ENCODE results near the gene JAZF1.

JAZF1 gene

GRCh38 chr7:28138837-28139236, 41.8 kb downstream of the JAZF1 start:
- TF ChIP-seq, protein P1, sequence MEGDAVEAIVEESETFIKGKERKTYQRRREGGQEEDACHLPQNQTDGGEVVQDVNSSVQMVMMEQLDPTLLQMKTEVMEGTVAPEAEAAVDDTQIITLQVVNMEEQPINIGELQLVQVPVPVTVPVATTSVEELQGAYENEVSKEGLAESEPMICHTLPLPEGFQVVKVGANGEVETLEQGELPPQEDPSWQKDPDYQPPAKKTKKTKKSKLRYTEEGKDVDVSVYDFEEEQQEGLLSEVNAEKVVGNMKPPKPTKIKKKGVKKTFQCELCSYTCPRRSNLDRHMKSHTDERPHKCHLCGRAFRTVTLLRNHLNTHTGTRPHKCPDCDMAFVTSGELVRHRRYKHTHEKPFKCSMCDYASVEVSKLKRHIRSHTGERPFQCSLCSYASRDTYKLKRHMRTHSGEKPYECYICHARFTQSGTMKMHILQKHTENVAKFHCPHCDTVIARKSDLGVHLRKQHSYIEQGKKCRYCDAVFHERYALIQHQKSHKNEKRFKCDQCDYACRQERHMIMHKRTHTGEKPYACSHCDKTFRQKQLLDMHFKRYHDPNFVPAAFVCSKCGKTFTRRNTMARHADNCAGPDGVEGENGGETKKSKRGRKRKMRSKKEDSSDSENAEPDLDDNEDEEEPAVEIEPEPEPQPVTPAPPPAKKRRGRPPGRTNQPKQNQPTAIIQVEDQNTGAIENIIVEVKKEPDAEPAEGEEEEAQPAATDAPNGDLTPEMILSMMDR (IDR thresholded peaks at IDR 0.05; ENCODE audit: extremely low read depth, insufficient read depth, missing control alignments), result no peak
- DNase-seq (ENCODE audit: low spot score), result no peak
- in situ Hi-C loops (cut with MboI; ENCODE audit: low pct_unique_long_range_greater_than_20kb, low sequenced_read_pairs, unreplicated experiment), result no loop called here

- DNase-seq (ENCODE audit: low spot score), result no peak
- TF ChIP-seq, protein P1 (IDR thresholded peaks at IDR 0.05; ENCODE audit: extremely low read depth, insufficient read depth, missing control alignments), result no peak
- in situ Hi-C loops (cut with MboI; ENCODE audit: low pct_unique_long_range_greater_than_20kb, low sequenced_read_pairs, unreplicated experiment), result no loop called here
Measured at GRCh38 chr7:28137463-28137862, 43.1 kb downstream of the JAZF1 start.

GRCh38 chr7:28136885-28137284, 43.7 kb downstream of the JAZF1 start:
- TF ChIP-seq, protein P1 (IDR thresholded peaks at IDR 0.05; ENCODE audit: extremely low read depth, insufficient read depth, missing control alignments), result no peak
- in situ Hi-C loops (cut with MboI; ENCODE audit: low pct_unique_long_range_greater_than_20kb, low sequenced_read_pairs, unreplicated experiment), result no loop called here
- no peak for DNase-seq (ENCODE audit: low spot score)

DNA sequence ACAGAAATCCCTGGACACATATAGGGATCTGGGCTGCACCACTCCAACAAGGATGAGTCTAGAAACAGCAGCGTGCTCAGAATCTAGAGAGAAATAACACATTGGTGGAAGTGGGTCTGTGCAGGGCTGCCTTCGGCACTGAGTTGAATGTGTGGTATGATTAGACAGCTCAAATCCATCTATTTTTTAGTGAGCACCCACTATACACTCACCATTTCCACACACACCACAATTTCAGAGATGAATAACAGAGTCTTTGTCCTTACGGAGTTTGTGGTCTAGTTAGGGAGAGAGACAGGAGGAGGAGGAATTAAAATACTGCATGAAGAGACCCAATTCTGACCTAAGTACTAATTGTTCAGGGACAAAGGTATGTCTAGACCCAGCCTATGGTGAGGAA, 44.2 kb downstream of the JAZF1 start:
- in situ Hi-C loops (cut with MboI; ENCODE audit: low pct_unique_long_range_greater_than_20kb, low sequenced_read_pairs, unreplicated experiment), result no loop called here
- TF ChIP-seq, protein P1 (IDR thresholded peaks at IDR 0.05; ENCODE audit: extremely low read depth, insufficient read depth, missing control alignments), result no peak
- no peak for DNase-seq (ENCODE audit: low spot score)

DNA sequence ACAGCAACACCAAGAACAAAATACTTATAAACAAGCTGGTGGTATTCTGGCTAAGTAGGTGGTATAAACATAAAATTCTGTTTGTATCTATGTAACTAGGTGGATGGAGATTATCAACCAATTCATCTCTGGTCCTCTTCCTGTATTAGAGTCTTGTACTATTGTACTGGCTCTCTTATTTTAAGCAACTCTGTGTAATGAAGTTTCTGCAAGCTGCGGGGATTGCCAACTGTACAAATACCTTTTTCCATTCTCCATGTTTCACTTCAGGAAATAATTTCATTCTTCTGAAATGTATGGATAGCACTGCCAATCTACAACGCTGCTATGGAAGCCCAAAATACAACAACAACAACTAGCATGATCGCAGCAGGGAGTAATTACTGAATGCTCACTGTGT, 44.8 kb downstream of the JAZF1 start:
- DNase-seq (ENCODE audit: low spot score), result no peak
- TF ChIP-seq, protein P1 (IDR thresholded peaks at IDR 0.05; ENCODE audit: extremely low read depth, insufficient read depth, missing control alignments), result no peak
- in situ Hi-C loops (cut with MboI; ENCODE audit: low pct_unique_long_range_greater_than_20kb, low sequenced_read_pairs, unreplicated experiment), result no loop called here

DNA sequence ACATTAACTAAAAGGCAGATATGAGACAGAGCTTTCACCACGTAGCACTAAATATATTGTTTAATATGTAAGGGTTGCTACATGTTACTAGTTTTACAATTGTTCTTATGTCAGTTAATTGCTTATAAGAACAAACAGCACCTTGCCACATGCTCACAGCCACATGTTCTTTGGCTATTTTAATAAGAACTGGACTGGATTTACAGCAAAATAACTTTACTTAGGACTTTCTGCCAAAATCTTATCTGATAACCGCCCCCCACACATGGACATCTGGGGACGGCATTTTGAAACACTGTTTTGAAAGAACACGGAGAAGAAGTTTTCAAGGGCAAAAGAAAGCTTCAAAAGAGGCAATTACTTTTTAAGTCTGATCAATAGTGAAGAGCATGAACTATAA, 45.3 kb downstream of the JAZF1 start:
- no peak for DNase-seq (ENCODE audit: low spot score)
- in situ Hi-C loops (cut with MboI; ENCODE audit: low pct_unique_long_range_greater_than_20kb, low sequenced_read_pairs, unreplicated experiment), result no loop called here
- TF ChIP-seq, protein P1 (IDR thresholded peaks at IDR 0.05; ENCODE audit: extremely low read depth, insufficient read depth, missing control alignments), result no peak

DNA sequence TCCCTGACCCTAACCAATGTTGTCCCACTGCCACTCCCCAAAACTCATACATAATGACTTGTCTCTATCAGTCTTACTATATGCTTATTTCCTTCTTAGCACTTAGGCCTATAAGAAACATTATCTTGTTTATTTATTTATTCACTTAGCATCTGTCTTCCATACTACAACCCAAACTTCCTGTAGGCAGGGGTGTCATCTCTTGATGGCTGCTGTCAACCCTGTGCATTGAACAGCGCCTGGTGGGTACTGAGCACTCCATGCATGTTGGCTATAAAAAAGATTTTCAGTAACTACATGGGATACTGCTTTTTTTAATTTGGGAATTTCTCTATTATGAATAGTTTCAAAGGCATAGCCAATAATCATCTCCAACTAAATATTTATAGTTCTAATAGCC, 46.7 kb downstream of the JAZF1 start:
- in situ Hi-C loops (cut with MboI; ENCODE audit: low pct_unique_long_range_greater_than_20kb, low sequenced_read_pairs, unreplicated experiment), result no loop called here
- TF ChIP-seq, protein P1 (IDR thresholded peaks at IDR 0.05; ENCODE audit: extremely low read depth, insufficient read depth, missing control alignments), result no peak
- DNase-seq (ENCODE audit: low spot score), result no peak
